Measurements from ENCODE around the gene PTPRF.

The PTPRF gene

DNA sequence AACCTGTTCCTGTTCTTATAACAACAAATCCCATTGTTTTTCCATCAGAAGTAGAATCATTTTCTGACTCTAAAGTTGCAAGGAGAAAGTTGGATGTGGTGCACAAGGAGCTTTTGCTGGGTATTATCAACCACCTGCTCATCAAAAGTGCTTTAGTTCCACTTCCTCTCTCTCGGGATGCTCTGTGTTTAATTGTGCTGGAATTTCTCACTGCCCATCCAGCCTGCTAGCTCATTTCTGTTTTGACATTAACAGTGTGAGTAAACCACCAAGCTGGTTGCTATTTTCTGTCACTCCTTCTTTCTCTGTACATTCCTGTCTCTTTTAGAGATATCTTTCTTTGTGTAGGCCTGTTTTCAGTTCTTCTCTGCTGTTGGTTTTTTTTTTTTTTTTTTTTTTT lies 125.3 kb downstream of the PTPRF start:
- H3K9me3 ChIP-seq (ENCODE audit: insufficient read depth, low read length, severe bottlenecking): no peaks in the 10 kb centered on the region
- no peak overlapping the region for H3K4me2 ChIP-seq (ENCODE audit: insufficient read depth, low read length)
- H3K36me3 ChIP-seq (ENCODE audit: insufficient read depth, low read length): peaks cover 73% of the 10 kb centered on the region
- H3K9ac ChIP-seq (ENCODE audit: low read depth, low read length): no peak overlapping the region
- no peaks in the 10 kb centered on the region for H3K27me3 ChIP-seq (ENCODE audit: insufficient read depth, low read length, poor library complexity)
- no peak for DNase-seq
- no peak for TF ChIP-seq EZH2 (IDR thresholded peaks at IDR 0.05; ENCODE audit: borderline replicate concordance, low read depth, low read length, severe bottlenecking)
- TF ChIP-seq, protein P1, sequence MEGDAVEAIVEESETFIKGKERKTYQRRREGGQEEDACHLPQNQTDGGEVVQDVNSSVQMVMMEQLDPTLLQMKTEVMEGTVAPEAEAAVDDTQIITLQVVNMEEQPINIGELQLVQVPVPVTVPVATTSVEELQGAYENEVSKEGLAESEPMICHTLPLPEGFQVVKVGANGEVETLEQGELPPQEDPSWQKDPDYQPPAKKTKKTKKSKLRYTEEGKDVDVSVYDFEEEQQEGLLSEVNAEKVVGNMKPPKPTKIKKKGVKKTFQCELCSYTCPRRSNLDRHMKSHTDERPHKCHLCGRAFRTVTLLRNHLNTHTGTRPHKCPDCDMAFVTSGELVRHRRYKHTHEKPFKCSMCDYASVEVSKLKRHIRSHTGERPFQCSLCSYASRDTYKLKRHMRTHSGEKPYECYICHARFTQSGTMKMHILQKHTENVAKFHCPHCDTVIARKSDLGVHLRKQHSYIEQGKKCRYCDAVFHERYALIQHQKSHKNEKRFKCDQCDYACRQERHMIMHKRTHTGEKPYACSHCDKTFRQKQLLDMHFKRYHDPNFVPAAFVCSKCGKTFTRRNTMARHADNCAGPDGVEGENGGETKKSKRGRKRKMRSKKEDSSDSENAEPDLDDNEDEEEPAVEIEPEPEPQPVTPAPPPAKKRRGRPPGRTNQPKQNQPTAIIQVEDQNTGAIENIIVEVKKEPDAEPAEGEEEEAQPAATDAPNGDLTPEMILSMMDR (IDR thresholded peaks at IDR 0.05; ENCODE audit: borderline replicate concordance, extremely low read depth, low read length, poor library complexity, severe bottlenecking): no peak
- peaks cover 22% of the 10 kb centered on the region; the same call in 1 of the 2 replicates for H4K20me1 ChIP-seq (ENCODE audit: insufficient read depth, low read length)
- H3K79me2 ChIP-seq (ENCODE audit: insufficient read depth, low read length): peaks cover 43% of the 10 kb centered on the region
- no peak for ATAC-seq (ENCODE audit: insufficient read depth, low read depth)
- no peak overlapping the region for H3K27ac ChIP-seq (ENCODE audit: low read length)
- no peak overlapping the region for H3K4me3 ChIP-seq (ENCODE audit: low read depth in 1 of 2, low read length in 2 of 2)
- peaks cover 17% of the 10 kb centered on the region for H3K4me1 ChIP-seq (ENCODE audit: insufficient read depth, low read length)
- H2AFZ ChIP-seq (ENCODE audit: low read depth, low read length): no peak overlapping the region

DNA sequence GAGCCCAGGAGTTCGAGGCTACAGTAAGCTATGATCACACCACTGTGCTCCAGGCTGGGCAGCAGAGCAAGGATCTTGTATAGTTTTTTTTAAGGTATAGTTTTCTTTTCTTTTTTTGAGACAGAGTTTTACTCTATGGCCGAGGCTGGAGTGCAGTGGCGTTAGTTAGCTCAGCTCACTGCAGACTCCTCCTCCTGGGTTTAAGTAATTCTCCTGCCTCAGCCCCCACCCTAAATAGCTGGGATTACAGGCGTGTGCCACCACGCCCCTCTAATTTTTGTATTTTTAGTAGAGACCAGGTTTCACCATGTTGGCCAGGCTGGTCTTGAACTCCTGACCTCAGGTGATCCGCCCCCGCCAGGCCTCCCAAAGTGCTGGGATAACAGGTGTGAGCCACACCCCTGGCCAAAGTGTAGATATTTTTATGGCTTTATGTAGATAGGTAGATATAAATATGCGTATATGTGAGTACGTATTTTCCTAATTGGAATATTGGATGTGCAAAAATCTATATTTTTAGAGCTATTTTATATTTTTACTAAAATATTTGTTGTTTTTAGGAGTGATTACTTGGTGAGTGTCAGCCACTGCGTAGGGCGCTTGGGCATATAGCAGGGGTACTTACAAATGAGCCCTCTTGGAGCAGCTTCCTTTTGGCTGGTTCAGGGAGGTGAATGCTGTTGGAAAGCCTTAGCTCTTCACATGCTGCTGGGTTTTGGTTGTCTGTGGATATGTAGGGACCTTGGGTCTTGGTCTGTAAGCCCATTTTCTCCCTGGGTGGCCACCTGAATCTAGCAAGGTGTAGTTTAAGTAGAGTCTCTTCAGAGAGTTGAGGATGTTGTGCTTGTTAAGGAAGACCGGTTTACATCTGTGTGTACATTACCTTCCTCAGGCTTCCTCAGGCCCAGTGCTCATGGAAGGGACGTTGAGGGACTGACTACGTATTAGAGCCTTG lies 128.8 kb downstream of the PTPRF start:
- no peaks in the 10 kb centered on the region for H3K27me3 ChIP-seq (ENCODE audit: insufficient read depth, low read length, poor library complexity)
- no peak overlapping the region for H2AFZ ChIP-seq (ENCODE audit: low read depth, low read length)
- H3K4me1 ChIP-seq (ENCODE audit: insufficient read depth, low read length): no peaks in the 10 kb centered on the region
- no peak overlapping the region for H3K9ac ChIP-seq (ENCODE audit: low read depth, low read length)
- no peaks in the 10 kb centered on the region for H3K9me3 ChIP-seq (ENCODE audit: insufficient read depth, low read length, severe bottlenecking)
- peaks cover 4% of the 10 kb centered on the region; the same call in 1 of the 2 replicates for H4K20me1 ChIP-seq (ENCODE audit: insufficient read depth, low read length)
- no peak overlapping the region for H3K4me3 ChIP-seq (ENCODE audit: low read depth in 1 of 2, low read length in 2 of 2)
- no peak for ATAC-seq (ENCODE audit: insufficient read depth, low read depth)
- TF ChIP-seq, protein P1 (IDR thresholded peaks at IDR 0.05; ENCODE audit: borderline replicate concordance, extremely low read depth, low read length, poor library complexity, severe bottlenecking): no peak
- TF ChIP-seq EZH2 (IDR thresholded peaks at IDR 0.05; ENCODE audit: borderline replicate concordance, low read depth, low read length, severe bottlenecking): no peak
- H3K4me2 ChIP-seq (ENCODE audit: insufficient read depth, low read length): no peak overlapping the region
- DNase-seq: no peak
- H3K27ac ChIP-seq (ENCODE audit: low read length): no peak overlapping the region
- H3K79me2 ChIP-seq (ENCODE audit: insufficient read depth, low read length): peaks cover 8% of the 10 kb centered on the region
- H3K36me3 ChIP-seq (ENCODE audit: insufficient read depth, low read length): peaks cover 85% of the 10 kb centered on the region

DNA sequence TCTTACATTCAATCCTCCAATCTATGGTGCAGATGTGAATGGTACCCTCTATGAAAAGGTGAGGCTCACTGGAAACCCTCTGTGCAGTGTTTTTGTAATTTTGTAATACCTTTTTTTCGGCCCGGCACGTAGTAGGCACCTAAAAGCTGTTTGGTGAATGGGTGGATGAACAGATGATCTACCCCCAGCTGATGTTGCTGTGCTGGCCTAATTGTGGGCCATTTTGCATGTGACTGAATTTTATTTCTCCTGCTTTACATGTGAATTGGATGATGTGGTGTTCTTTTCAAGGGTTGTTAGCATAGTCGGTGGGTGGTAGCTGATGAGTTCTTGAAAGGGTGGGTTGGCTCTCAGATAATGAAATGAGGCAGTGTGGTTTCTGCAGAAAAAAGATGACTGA lies 129.7 kb downstream of the PTPRF start:
- DNase-seq: no peak
- Histone ChIP-seq H3K36me3 (ENCODE audit: insufficient read depth, low read length) (peaks cover 84% of the 10 kb centered on the region), H3K4me2 (ENCODE audit: insufficient read depth, low read length) (no peak overlapping the region), H3K4me1 (ENCODE audit: insufficient read depth, low read length) (no peaks in the 10 kb centered on the region), H3K79me2 (ENCODE audit: insufficient read depth, low read length) (peaks cover 3% of the 10 kb centered on the region), H3K27ac (ENCODE audit: low read length) (no peak overlapping the region), H4K20me1 (ENCODE audit: insufficient read depth, low read length) (peaks cover 2% of the 10 kb centered on the region; the same call in 1 of the 2 replicates), H3K27me3 (ENCODE audit: insufficient read depth, low read length, poor library complexity) (no peaks in the 10 kb centered on the region), H3K9ac (ENCODE audit: low read depth, low read length) (no peak overlapping the region), H3K9me3 (ENCODE audit: insufficient read depth, low read length, severe bottlenecking) (no peaks in the 10 kb centered on the region), H3K4me3 (ENCODE audit: low read depth in 1 of 2, low read length in 2 of 2) (no peak overlapping the region), H2AFZ (ENCODE audit: low read depth, low read length) (no peak overlapping the region)
- no peak for ATAC-seq (ENCODE audit: insufficient read depth, low read depth)
- no peak for TF ChIP-seq EZH2 (IDR thresholded peaks at IDR 0.05; ENCODE audit: borderline replicate concordance, low read depth, low read length, severe bottlenecking)
- TF ChIP-seq, protein P1 (IDR thresholded peaks at IDR 0.05; ENCODE audit: borderline replicate concordance, extremely low read depth, low read length, poor library complexity, severe bottlenecking): no peak
